Gastroesophageal sphincter (tissue), 4 donors: ENCODE results near the gene ZP3. TPM values are rescaled to one million over a fixed set of nuclear protein-coding genes. Genes with fewer than 3 reads are reported as not detected.
"Not testable (repeated sequence)": the region's sequence is repeated elsewhere in the genome, so short reads cannot be mapped to it uniquely, and the experiment has no call there.

Source experiments
- ATAC-seq: fragments of 150-250 bp; one replicate; pipeline ENCODE4 v1.9.1; 2016; ENCODE audit warnings: mild to moderate bottlenecking, moderate library complexity
- H3K27ac ChIP-seq, 4 donors: fragments of 200-600 bp; sonication (generic) in 3 of 4; 1 replicate in 3 of 4; 2 replicates in 1 of 4; pipeline ENCODE4 v1.5.1; 2016 to 2019
- H3K27me3 ChIP-seq: fragments of 200-600 bp; sonication (generic); one replicate; pipeline ENCODE4 v1.5.1; 2019
- H3K36me3 ChIP-seq, 2 donors: fragments of 200-600 bp; sonication (generic); one replicate each; pipeline ENCODE4 v1.5.1; 2019; ENCODE audit warnings: control low read depth in 1 of 2
- H3K4me1 ChIP-seq, 3 donors: fragments of 200-600 bp; sonication (generic); 1 replicate in 2 of 3; 2 replicates in 1 of 3; pipeline ENCODE4 v1.5.1; 2016 to 2019; ENCODE audit warnings: control low read depth in 2 of 3
- H3K4me3 ChIP-seq, 2 donors: fragments of 200-600 bp; sonication (generic); one replicate each; pipeline ENCODE4 v1.5.1; 2019; ENCODE audit warnings: mild to moderate bottlenecking in 1 of 2, moderate library complexity in 1 of 2
- H3K9me3 ChIP-seq, 3 donors: fragments of 200-600 bp; sonication (generic); one replicate each; pipeline ENCODE4 v1.5.1; 2017 to 2019; ENCODE audit warnings: control low read depth in 2 of 3
- WGBS, 2 donors: methylation state at CpG; one replicate each; pipeline ENCODE4 v1.1.5; 2018; ENCODE audit warnings: low coverage in 1 of 2; 5-methylcytosine and 5-hydroxymethylcytosine counted together
- total RNA-seq, 4 donors: library from RNA; depleted of rRNA; stranded (reverse); fragments of >200 nt; gene quantifications; one replicate each; pipeline ENCODE4 v1.1.0, GENCODE V29; 2016
- TF ChIP-seq, protein P1 (sequence below), 4 experiments: fragments of 200-600 bp in 2 of 4; fragments of 450-650 bp in 2 of 4; sonication (generic) in 1 of 4; IDR thresholded peaks; one replicate each; pipeline ENCODE4 v1.5.1; 2017 to 2019; ENCODE audit warnings: antibody characterized with exemption in 4 of 4, mild to moderate bottlenecking in 2 of 4, moderate library complexity in 2 of 4

Gene ZP3
- total RNA-seq, 4 donors from 2014 or later, result 0.20 to 4.7 (median 0.31) TPM

DNA sequence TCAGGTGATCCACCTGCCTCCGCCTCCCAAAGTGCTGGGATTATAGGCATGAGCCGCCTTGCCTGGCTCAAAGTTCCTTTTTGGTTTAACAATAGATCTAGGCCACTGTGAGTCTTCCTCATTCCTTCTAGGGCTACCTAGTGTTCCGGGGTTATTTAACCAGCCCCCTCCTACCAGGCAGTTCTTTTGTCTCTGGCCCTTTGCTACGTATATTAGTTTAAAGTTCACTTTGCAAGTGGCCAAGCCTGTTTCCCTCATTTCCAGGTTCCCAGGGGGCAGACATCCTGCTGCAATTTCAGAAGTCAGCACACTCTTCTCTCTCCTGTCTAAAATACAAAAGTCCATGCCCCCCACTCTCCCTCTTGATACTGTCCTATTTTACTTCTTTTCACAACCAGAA, 33.8 kb downstream of the ZP3 start:
- not testable (repeated sequence) for H3K4me3 ChIP-seq, H3K36me3 ChIP-seq, H3K27me3 ChIP-seq, H3K9me3 ChIP-seq, ATAC-seq, H3K4me1 ChIP-seq, H3K27ac ChIP-seq
- 21 to 67% methylated on average over 1 to 2 of the region's 4 CpGs for WGBS, 2 donors

DNA sequence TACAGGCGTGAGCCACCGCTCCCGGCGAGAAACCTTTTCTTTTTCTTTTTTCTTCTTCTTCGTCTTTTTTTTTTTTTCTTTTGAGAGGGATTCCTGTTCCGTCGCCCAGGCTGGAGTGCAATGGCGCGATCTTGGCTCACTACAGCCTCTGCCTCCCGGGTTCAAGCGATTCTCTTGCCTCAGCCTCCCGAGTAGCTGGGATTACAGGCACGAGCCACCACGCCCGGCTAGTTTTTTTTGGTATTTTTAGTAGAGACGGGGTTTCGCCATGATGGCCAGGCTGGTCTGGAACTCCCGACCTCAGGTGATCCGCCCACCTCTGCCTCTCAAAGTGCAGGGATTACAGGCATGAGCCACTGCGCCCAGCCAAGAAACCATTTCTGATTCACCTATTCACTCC, 36.0 kb downstream of the ZP3 start:
- H3K4me1 ChIP-seq, result peaks cover 0 to 15% (median 0%) of the 10 kb centered on the region in 3 donors
- not testable (repeated sequence) for H3K27me3 ChIP-seq, ATAC-seq, H3K9me3 ChIP-seq, H3K27ac ChIP-seq, H3K4me3 ChIP-seq, H3K36me3 ChIP-seq
- 100% methylated on average over 3 of the region's 20 CpGs; no CpG with 5 or more reads in 1 of the 2 donors for WGBS, 2 donors

DNA sequence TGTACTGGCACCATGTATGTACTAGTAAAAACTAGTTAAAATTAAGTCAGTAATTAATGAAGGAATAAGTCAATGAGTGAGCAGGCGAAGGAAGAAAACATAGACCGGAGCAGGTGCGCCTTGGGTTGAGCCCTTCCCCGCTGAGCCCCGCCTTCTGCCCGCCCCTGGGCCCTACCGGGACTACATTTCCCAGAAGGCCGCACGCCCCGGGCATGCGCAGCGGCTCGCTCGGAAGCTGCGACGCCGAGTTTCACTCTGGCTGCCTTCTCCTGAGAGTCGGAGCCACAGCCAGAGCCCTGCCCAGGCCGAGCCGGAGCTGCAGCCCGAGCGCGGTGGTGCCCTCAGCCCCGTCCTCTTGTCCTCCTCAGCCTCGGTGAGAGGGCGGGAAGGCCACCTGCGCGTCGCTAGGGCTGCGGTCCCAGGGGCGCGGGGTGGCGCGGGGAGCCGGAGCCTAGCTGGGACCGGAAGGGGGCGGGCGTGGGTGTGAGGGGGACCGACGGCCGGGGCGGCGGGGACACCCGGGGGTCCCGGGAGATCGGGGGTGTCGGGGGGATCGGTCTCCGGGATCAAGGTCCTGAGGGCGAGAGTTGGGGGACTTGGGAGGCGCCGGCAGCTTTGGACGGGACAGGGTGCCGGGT, 36.8 kb downstream of the ZP3 start, which contains the start of gene DTX2:
Gene DTX2 (plus strand): TSS at position 246 of the 638 bp plus-strand sequence. CDS start 18,801 bp downstream, outside the sequence.
- Histone ChIP-seq H3K27ac (peak within 1 kb of the TSS; percentile 63 to 95 (median 80)), H3K4me1 (peaks cover 0 to 18% (median 2%) of the 10 kb centered on the region in 3 donors), H3K4me3 (peak within 1 kb of the TSS; percentile 53 to 99)
- no CpG with 5 or more reads among the region's 54 CpGs for WGBS, 2 donors
- not testable (repeated sequence) for H3K27me3 ChIP-seq, H3K36me3 ChIP-seq, H3K9me3 ChIP-seq
- peak; percentile 96 for ATAC-seq
- TF ChIP-seq, protein P1, sequence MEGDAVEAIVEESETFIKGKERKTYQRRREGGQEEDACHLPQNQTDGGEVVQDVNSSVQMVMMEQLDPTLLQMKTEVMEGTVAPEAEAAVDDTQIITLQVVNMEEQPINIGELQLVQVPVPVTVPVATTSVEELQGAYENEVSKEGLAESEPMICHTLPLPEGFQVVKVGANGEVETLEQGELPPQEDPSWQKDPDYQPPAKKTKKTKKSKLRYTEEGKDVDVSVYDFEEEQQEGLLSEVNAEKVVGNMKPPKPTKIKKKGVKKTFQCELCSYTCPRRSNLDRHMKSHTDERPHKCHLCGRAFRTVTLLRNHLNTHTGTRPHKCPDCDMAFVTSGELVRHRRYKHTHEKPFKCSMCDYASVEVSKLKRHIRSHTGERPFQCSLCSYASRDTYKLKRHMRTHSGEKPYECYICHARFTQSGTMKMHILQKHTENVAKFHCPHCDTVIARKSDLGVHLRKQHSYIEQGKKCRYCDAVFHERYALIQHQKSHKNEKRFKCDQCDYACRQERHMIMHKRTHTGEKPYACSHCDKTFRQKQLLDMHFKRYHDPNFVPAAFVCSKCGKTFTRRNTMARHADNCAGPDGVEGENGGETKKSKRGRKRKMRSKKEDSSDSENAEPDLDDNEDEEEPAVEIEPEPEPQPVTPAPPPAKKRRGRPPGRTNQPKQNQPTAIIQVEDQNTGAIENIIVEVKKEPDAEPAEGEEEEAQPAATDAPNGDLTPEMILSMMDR (IDR thresholded peaks at IDR 0.05), result peak in 1 of 4 experiments; percentile 34

DNA sequence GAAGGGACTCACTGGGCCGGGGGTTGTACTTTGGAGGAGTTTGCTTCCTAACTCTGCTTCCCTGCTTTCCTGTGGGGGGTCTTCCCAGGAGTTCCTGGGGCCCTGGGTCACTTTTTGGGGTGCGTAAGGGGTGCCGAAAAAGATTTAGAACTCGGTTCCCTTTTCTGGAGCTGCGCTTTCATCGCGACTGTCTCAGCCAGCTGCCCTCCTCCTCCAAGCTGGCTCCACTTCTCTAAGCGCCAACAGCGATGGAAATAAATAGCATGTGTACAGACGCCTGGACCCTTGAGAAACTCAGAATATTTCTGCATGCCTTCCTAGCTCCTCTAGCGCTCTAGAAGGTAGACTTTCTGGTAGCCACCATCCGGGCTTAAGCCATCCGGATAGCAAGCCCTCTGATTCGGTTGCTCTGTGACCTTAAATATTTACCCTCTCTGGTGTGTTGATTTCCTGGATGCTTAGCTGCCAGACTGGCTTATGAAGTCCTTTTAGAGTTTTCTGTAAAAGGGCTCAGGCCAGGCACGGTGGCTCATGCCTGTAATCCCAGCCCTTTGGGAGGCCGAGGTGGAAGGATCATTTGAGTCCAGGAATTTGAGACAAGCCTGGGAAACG, 37.6 kb downstream of the ZP3 start:
- WGBS, 2 donors, result no CpG with 5 or more reads among the region's 17 CpGs
- not testable (repeated sequence) for H3K27ac ChIP-seq, ATAC-seq, H3K36me3 ChIP-seq, H3K27me3 ChIP-seq, H3K4me3 ChIP-seq, H3K9me3 ChIP-seq
- H3K4me1 ChIP-seq, result peaks cover 0 to 24% (median 6%) of the 10 kb centered on the region in 3 donors

DNA sequence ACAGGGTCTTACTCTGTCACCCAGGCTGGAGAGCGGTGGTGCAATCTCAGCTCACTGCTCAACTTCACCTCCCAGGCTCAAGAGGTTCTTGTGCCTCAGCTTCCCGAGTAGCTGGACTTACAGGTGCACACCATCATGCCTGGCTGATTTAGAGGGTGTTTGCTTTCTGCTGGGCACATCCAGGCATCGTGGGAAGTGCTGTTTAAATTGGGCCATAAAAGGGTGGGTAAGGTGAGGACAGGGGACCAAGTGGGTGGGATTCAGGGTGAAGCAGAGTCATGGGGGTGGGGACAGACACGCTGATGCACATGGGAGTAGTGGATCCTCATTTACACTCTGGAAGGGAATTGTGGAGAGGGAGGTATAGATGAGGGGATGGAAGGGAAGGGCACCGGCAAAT, 40.2 kb downstream of the ZP3 start:
- H3K9me3 ChIP-seq, H3K27me3 ChIP-seq, ATAC-seq, H3K36me3 ChIP-seq, H3K4me3 ChIP-seq, H3K27ac ChIP-seq: not testable (repeated sequence)
- WGBS, 2 donors, result 100% methylated on average over 1 of the region's 5 CpGs; no CpG with 5 or more reads in 1 of the 2 donors
- peaks cover 0 to 28% (median 8%) of the 10 kb centered on the region in 3 donors for H3K4me1 ChIP-seq

DNA sequence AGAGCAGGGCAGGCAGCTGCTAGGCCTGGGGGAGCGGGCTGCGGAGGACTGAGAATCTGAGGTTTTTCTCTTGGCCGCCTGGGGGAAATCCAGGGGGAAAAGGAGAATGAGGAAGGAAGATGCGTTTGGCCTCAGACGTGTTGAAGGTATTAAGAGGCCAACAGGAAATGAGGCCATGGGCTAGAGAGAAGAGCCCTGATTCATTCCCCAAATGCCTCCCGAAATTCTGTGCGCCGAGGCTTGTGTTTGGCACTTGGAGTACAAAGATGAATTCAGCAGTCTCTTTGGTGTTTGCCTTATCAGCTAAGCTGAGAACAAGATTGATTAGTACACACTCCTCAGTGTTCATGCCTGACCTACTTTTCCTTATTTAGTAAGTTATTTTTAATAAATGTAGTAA, 41.2 kb downstream of the ZP3 start:
- WGBS, 2 donors, result no CpG with 5 or more reads among the region's 8 CpGs
- not testable (repeated sequence) for H3K9me3 ChIP-seq, H3K27me3 ChIP-seq, H3K36me3 ChIP-seq, H3K4me3 ChIP-seq
- peak overlapping the region in 1 of 4 donors; percentile 67 for H3K27ac ChIP-seq
- H3K4me1 ChIP-seq, result peaks cover 0 to 28% (median 8%) of the 10 kb centered on the region in 3 donors
- ATAC-seq, result peak; percentile 59

DNA sequence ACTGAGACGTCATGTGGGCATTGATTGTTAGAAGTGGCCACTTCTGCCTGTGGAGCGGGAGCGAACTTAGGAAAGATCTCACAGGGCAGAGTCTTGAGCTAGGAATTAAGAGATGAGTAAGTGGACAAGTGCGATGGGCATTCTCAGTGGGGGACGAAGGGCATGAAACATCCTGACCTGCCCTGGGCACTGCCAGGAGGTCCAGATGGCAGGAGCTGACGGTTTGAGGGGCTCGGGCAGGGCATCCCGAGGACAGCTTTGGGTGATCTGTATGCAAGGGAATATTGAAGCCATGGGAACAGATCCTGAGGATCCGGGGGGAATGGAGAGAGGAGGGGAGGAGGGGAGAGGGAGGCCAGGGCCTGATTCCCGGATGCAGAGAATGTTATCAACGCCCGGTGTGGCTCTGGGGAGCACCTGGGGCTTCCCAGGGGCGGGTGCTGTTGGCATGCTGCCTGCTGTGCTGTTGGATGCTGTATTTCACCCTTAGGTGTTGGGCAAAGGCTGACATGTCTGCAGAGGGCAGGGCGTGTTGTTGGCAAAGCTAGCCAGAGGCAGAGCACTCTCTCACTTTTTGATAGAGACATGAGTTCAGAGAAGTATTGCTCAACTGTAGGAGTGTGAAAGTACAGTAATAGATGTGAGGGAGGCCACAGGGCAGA, 43.1 kb downstream of the ZP3 start:
- ATAC-seq, result peak; percentile 63
- peak overlapping the region; percentile 6 to 82 (median 52) for H3K27ac ChIP-seq
- H3K4me3 ChIP-seq, H3K27me3 ChIP-seq, H3K9me3 ChIP-seq: not testable (repeated sequence)
- H3K36me3 ChIP-seq, result peaks cover 0 to 13% of the 10 kb centered on the region in 2 donors
- peaks cover 0 to 28% (median 8%) of the 10 kb centered on the region in 3 donors for H3K4me1 ChIP-seq
- 46 to 62% methylated on average over 8 to 10 of the region's 14 CpGs for WGBS, 2 donors

DNA sequence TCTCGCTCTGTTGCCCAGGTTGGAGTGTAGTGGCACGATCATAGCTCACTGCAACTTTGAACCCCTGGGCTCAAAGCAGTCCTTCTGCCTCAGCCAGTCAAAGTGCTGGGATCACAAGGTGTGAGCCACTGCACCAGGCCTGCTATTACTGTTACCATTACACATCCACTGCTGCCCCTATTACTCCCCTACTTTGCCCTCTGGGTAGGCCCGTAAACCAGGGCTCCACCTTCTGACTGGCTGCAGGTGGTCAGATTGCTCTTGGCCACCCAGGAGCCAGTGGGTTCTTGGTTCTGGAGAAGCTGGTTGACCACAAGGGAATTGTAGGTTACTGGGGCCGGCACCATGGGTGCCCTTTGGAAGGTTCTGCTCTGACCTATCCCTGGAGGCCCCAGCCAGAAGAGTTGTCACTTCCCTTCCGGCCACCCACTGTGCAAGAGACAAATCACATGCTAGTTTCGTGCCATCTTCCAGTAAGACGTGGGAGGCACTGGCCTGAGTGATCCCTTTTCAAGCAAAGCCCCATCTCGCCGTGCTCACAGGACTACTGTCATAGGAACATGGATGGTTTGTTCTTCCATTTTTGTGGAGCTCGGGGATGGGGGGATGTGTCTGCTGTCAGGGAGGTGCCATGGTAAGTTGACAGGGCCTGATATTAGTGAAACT, 46.9 kb downstream of the ZP3 start:
- H3K9me3 ChIP-seq, H3K4me3 ChIP-seq, H3K27me3 ChIP-seq, H3K4me1 ChIP-seq, ATAC-seq, H3K27ac ChIP-seq: not testable (repeated sequence)
- H3K36me3 ChIP-seq, result peaks cover 0 to 13% of the 10 kb centered on the region in 2 donors
- no CpG with 5 or more reads among the region's 10 CpGs for WGBS, 2 donors

DNA sequence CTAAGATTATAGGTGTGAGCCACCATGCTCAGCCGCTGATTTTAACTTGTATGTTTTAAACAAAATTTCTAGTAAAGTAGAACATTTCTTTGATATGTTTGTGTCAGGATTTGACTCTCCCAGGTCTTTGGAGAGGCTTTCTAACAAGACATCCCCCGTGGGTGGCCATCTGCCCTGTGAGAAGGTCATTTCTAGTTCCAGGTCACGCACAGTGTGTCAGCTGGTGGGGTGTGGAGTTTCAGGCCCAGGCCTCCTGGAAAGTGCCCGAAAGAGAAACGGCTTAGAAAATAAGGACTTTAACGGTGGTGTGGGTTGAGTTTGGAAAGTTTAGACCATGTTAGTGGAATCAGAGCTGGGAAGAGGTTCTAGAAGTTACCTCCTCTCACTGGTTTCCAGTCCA, 48.3 kb downstream of the ZP3 start:
- no CpG with 5 or more reads among the region's 6 CpGs for WGBS, 2 donors
- not testable (repeated sequence) for H3K9me3 ChIP-seq, H3K27ac ChIP-seq, ATAC-seq, H3K27me3 ChIP-seq, H3K4me3 ChIP-seq, H3K4me1 ChIP-seq
- H3K36me3 ChIP-seq, result peaks cover 0 to 13% of the 10 kb centered on the region in 2 donors

DNA sequence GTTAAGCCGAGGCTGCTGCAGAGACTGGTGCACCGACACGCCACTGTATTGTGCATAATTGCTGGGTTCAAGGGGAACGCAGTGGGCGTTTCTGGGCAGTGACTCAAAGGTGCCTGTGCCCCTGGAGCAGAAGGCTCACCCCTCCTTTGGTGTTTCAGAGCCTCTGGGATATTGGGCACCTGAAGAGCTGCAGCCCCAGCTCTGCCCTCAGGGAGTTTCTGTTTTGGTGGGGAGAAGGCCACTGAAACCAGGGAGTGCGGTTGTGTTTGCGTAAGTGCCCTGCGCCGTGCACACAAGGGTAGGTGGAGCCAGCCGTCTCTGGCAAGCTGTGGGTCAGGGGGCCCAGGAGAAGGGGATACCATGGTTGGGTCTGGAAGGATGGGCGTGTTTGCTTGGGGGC, 51.5 kb downstream of the ZP3 start:
- H3K27ac ChIP-seq, ATAC-seq, H3K9me3 ChIP-seq, H3K4me3 ChIP-seq, H3K4me1 ChIP-seq, H3K27me3 ChIP-seq: not testable (repeated sequence)
- no CpG with 5 or more reads among the region's 11 CpGs for WGBS, 2 donors
- peaks cover 0 to 21% of the 10 kb centered on the region in 2 donors for H3K36me3 ChIP-seq

DNA sequence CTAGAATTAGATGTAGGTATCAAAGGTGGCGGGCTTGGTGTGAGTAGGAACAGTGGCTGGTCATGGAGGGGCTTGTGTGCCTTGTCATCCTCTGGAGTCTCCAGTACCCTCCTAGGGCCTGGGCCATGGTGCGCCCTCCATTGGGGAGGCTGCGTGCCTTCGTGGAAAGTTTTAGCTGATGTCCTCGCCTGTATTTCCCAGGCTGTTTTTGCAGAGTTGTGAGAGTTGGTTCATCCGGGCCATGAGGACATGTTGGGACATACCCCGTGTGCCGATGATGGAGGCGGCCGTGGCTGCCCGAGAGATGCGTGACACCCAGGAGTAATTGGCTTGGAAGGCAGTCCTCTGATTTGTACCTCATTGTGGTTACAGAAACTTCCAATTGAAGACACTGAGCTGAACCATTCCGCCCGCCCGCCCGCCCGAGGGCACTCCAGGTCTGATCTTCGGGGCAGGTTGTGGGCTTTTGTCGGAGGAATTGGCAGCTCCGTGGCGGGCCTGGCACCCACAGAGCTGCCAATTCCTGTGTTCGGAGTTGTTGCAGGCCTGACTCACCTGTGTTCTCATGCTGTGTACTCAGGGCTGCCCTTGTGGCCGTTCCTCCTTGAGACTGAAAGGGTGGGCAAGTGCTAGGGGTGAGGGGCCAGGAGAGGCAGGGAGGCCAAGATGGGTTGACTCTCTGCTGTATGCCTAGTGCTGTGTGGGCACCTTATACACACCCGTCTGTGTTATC, 52.2 kb downstream of the ZP3 start:
- H3K27me3 ChIP-seq, H3K9me3 ChIP-seq, H3K4me1 ChIP-seq, H3K4me3 ChIP-seq, H3K27ac ChIP-seq, ATAC-seq: not testable (repeated sequence)
- H3K36me3 ChIP-seq, result peaks cover 0 to 21% of the 10 kb centered on the region in 2 donors
- no CpG with 5 or more reads among the region's 24 CpGs for WGBS, 2 donors
